A549 (cell line): ENCODE measurements around the gene CDC73. TPM values are rescaled to one million over a fixed set of nuclear protein-coding genes. Genes with fewer than 3 reads are reported as not detected.

Experiments
- ATAC-seq, 2 experiments: fragments of 200-7000 bp in 1 of 2; fragments of >200 bp in 1 of 2; cut with Nextera tagmentation in 1 of 2; cut with Tn5 transposase in 1 of 2; 3 replicates each; pipeline versions ENCODE4 v1.8.0 to v1.9.1; 2018 to 2020; ENCODE audit warnings: mild to moderate bottlenecking in 1 of 2, moderate library complexity in 1 of 2
- CTCF ChIA-PET: fragments of 300-600 bp; sonication (Branson Sonifier 250); formaldehyde crosslinking; extraction: SDS; loops from one replicate; lab custom pipeline; 2021; ENCODE audit warnings: antibody characterized with exemption, inconsistent platforms; lab: Yijun Ruan, JAX
- POLR2A ChIA-PET: fragments of 350-600 bp; formaldehyde crosslinking; extraction: SDS; loops from one replicate; lab custom pipeline; 2021; ENCODE audit warnings: antibody characterized with exemption, inconsistent platforms; lab: Yijun Ruan, JAX
- DNase-seq, 2 experiments: peaks; one replicate each; pipeline versions ENCODE4 v3.0.0 to v3.0.0-alpha.2; 2011 to 2016; ENCODE audit warnings: low read depth in 1 of 2, low spot score in 1 of 2
- FAIRE-seq: peaks from 2 replicates; lab custom pipeline; 2011; peaks lifted over from hg19 to GRCh38; lab: Jason Lieb, UNC
- H3K27ac ChIP-seq, 2 experiments: fragments of >200 bp; sonication (Bioruptor Twin); formaldehyde crosslinking; 3 replicates each; pipeline ENCODE4 v1.5.1; 2016 to 2017
- H3K4me1 ChIP-seq: fragments of >200 bp; sonication (Bioruptor Twin); formaldehyde crosslinking; 3 replicates; pipeline ENCODE4 v1.6.1; 2016
- H3K4me2 ChIP-seq: fragments of >200 bp; sonication (Bioruptor Twin); formaldehyde crosslinking; 3 replicates; pipeline ENCODE4 v1.6.1; 2016
- H3K4me3 ChIP-seq: fragments of >200 bp; sonication (Bioruptor Twin); formaldehyde crosslinking; 3 replicates; pipeline ENCODE4 v1.5.1; 2016
- H3K9me3 ChIP-seq: fragments of >200 bp; sonication (Bioruptor Twin); formaldehyde crosslinking; 3 replicates; pipeline ENCODE4 v1.6.1; 2016
- ATOH8 ChIP-seq: fragments of 250-450 bp; sonication (Bioruptor Pico); IDR thresholded peaks from 2 replicates; pipeline ENCODE4 v1.5.0; 2020; ENCODE audit warnings: low read depth, mild to moderate bottlenecking, moderate library complexity
- CBX2 ChIP-seq: fragments of 200-600 bp; sonication (generic); IDR thresholded peaks from 2 replicates; pipeline ENCODE4 v1.6.1; 2016; ENCODE audit warnings: low read depth, mild to moderate bottlenecking, borderline replicate concordance
- CTCF ChIP-seq: fragments of >200 bp; sonication (Bioruptor Twin); formaldehyde crosslinking; IDR thresholded peaks from 3 replicates; pipeline ENCODE4 v1.5.1; 2016
- HEYL ChIP-seq: fragments of 250-450 bp; sonication (Bioruptor Pico); IDR thresholded peaks from 2 replicates; pipeline ENCODE4 v1.8.0; 2021; ENCODE audit warnings: mild to moderate bottlenecking, moderate library complexity
- HMGXB4 ChIP-seq: fragments of 250-450 bp; sonication (Bioruptor Pico); IDR thresholded peaks from 2 replicates; pipeline ENCODE4 v1.5.0; 2021; ENCODE audit warnings: mild to moderate bottlenecking, moderate library complexity, borderline replicate concordance
- HOXA7 ChIP-seq: fragments of 250-450 bp; sonication (Bioruptor Pico); IDR thresholded peaks from 2 replicates; pipeline ENCODE4 v1.5.0; 2020; ENCODE audit warnings: mild to moderate bottlenecking, moderate library complexity
- MAFK ChIP-seq: fragments of 450-650 bp; IDR thresholded peaks from 2 replicates; pipeline ENCODE4 v1.6.1; 2014; ENCODE audit not compliant: partially characterized antibody
- MYC ChIP-seq: IDR thresholded peaks from 2 replicates; pipeline ENCODE4 v1.6.1; 2012; ENCODE audit warnings: mild to moderate bottlenecking, inconsistent platforms, low read length, improper control_type of control experiment, borderline replicate concordance
- NPAS2 ChIP-seq: fragments of 250-450 bp; sonication (Bioruptor Pico); IDR thresholded peaks from 2 replicates; pipeline ENCODE4 v1.8.0; 2022; ENCODE audit warnings: mild to moderate bottlenecking, moderate library complexity, borderline replicate concordance
- POLR2A ChIP-seq: IDR thresholded peaks from 2 replicates; pipeline ENCODE4 v1.6.1; 2012; ENCODE audit warnings: mild to moderate bottlenecking, low read length
- POLR2AphosphoS2 ChIP-seq: conservative IDR thresholded peaks from 2 replicates; pipeline ENCODE4 v1.6.1; 2012; ENCODE audit warnings: low read length, improper control_type of control experiment, inconsistent platforms
- SREBF2 ChIP-seq: fragments of 450-650 bp; IDR thresholded peaks from 2 replicates; pipeline ENCODE4 v1.6.1; 2014; ENCODE audit warnings: mild to moderate bottlenecking, moderate library complexity
- TFCP2L1 ChIP-seq: fragments of 250-450 bp; sonication (Bioruptor Pico); IDR thresholded peaks from 2 replicates; pipeline ENCODE4 v1.5.0; 2021; ENCODE audit warnings: mild to moderate bottlenecking
- ZFP36 ChIP-seq: fragments of 450-650 bp; IDR thresholded peaks from 2 replicates; pipeline ENCODE4 v1.6.1; 2014; ENCODE audit warnings: borderline replicate concordance; ENCODE audit not compliant: partially characterized antibody
- WGBS: methylation state at CpG from one replicate; pipeline ENCODE4 v1.1.6; 2017; ENCODE audit errors: missing lambda C conversion rate; 5-methylcytosine and 5-hydroxymethylcytosine counted together
- polyA plus RNA-seq, 4 experiments: library from polyadenylated mRNA; depleted of rRNA in 3 of 4; stranded (reverse); fragments of >200 nt; fragmentation: RNase III in 1 of 4; extraction: RNeasy Plus Mini Kit Qiagen cat#74134 plus additional on column Dnase treatment in 1 of 4; gene quantifications; 2 replicates in 3 of 4; 3 replicates in 1 of 4; pipeline ENCODE4 v1.2.3, GENCODE V29; 2011 to 2017
- TF ChIP-seq, protein P1 (sequence below): fragments of 150-350 bp; IDR thresholded peaks from 2 replicates; pipeline ENCODE4 v1.6.1; 2014; ENCODE audit warnings: low read depth, mild to moderate bottlenecking, low read length
- TF ChIP-seq, protein P2 (sequence below): fragments of 450-650 bp; IDR thresholded peaks from 2 replicates; pipeline ENCODE4 v1.6.1; 2014; ENCODE audit warnings: antibody characterized with exemption

CDC73 gene
- polyA plus RNA-seq, 2 of the 4 experiments (the other 2 are of a cell fraction): 42.2 to 77.9 TPM

DNA sequence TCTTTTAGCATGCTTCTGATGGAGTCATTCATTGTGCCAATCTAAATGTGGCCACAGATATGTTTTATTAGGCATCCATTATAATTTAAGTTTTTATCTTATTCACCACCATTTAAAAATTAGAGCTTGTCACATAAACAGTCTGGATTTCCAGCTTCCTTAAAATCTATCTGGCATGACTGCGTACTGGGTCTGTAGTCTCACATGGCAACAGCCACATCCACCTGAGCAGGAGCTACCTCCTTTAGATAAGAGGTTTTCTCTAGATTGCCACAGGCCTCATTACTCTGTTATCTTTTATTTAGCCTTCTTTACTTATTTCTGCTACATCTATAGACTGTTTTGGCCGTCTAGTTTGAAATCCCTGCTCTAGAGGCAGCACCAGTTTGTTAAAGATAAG, 35.5 kb downstream of the CDC73 start:
- H3K9me3 ChIP-seq: no peaks in the 10 kb centered on the region
- no peak for TF ChIP-seq CBX2
- no peak for TF ChIP-seq ATOH8 (CRISPR knock-in tag)
- TF ChIP-seq, protein P1, sequence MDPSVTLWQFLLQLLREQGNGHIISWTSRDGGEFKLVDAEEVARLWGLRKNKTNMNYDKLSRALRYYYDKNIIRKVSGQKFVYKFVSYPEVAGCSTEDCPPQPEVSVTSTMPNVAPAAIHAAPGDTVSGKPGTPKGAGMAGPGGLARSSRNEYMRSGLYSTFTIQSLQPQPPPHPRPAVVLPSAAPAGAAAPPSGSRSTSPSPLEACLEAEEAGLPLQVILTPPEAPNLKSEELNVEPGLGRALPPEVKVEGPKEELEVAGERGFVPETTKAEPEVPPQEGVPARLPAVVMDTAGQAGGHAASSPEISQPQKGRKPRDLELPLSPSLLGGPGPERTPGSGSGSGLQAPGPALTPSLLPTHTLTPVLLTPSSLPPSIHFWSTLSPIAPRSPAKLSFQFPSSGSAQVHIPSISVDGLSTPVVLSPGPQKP: no peak
- no peak for TF ChIP-seq ZFP36
- TF ChIP-seq MYC: no peak
- no peak for TF ChIP-seq SREBF2
- TF ChIP-seq, protein P2, sequence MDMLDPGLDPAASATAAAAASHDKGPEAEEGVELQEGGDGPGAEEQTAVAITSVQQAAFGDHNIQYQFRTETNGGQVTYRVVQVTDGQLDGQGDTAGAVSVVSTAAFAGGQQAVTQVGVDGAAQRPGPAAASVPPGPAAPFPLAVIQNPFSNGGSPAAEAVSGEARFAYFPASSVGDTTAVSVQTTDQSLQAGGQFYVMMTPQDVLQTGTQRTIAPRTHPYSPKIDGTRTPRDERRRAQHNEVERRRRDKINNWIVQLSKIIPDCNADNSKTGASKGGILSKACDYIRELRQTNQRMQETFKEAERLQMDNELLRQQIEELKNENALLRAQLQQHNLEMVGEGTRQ: no peak
- TF ChIP-seq HOXA7 (CRISPR knock-in tag): no peak
- no peak overlapping the region for H3K4me3 ChIP-seq
- H3K4me1 ChIP-seq: peaks cover 8% of the 10 kb centered on the region; the same call in 2 of the 3 replicates
- 86% methylated on average over 2 of the region's 2 CpGs for WGBS
- H3K27ac ChIP-seq: no peak overlapping the region
- ChIA-PET POLR2A (no interaction called here), CTCF (no interaction called here)
- FAIRE-seq: no peak
- DNase-seq: no peak
- peak in 1 of 2 experiments; percentile 50; a peak in 2 of 6 replicates for ATAC-seq
- no peak overlapping the region for H3K4me2 ChIP-seq

DNA sequence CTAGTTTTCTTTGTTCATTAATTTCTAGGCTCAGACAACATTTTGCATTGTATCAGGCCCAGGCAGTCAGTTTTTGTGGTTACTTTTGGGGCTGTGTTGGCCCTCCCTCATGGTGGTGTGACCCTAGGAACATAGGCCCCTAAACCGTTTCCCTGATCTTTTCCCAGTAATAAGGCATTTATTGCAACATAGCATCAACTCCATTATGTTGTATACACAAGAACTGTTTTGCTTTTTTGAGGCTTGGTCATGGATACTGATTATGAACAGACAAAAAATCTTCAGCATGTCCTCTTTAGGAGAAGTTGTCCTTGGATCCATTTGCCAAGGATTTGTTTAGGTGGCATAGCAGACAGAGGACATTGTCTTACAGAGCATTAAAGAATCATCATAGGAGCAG, 54.3 kb downstream of the CDC73 start:
- CTCF ChIA-PET: no interaction called here
- 67% methylated on average over 1 of the region's 1 CpG for WGBS
- no peaks in the 10 kb centered on the region for H3K4me1 ChIP-seq
- TF ChIP-seq HMGXB4 (CRISPR knock-in tag): no peak
- no peak for TF ChIP-seq ATOH8 (CRISPR knock-in tag)
- TF ChIP-seq HEYL (CRISPR knock-in tag): no peak
- TF ChIP-seq NPAS2 (CRISPR knock-in tag): no peak
- TF ChIP-seq POLR2AphosphoS2: no peak
- TF ChIP-seq CTCF: no peak
- no peak for TF ChIP-seq MAFK
- no peak for TF ChIP-seq POLR2A
- no peak for TF ChIP-seq TFCP2L1 (CRISPR knock-in tag)
- TF ChIP-seq, all 56 proteins: peak for 0
- H3K9me3 ChIP-seq: no peaks in the 10 kb centered on the region
- no peak for ATAC-seq
- H3K4me2 ChIP-seq: no peak overlapping the region
- no peak for DNase-seq
- H3K4me3 ChIP-seq: no peak overlapping the region
- POLR2A ChIA-PET: no interaction called here
- no peak for FAIRE-seq
- H3K27ac ChIP-seq: no peak overlapping the region
